Measurements from ENCODE around the gene DMPK.

Gene DMPK

DNA sequence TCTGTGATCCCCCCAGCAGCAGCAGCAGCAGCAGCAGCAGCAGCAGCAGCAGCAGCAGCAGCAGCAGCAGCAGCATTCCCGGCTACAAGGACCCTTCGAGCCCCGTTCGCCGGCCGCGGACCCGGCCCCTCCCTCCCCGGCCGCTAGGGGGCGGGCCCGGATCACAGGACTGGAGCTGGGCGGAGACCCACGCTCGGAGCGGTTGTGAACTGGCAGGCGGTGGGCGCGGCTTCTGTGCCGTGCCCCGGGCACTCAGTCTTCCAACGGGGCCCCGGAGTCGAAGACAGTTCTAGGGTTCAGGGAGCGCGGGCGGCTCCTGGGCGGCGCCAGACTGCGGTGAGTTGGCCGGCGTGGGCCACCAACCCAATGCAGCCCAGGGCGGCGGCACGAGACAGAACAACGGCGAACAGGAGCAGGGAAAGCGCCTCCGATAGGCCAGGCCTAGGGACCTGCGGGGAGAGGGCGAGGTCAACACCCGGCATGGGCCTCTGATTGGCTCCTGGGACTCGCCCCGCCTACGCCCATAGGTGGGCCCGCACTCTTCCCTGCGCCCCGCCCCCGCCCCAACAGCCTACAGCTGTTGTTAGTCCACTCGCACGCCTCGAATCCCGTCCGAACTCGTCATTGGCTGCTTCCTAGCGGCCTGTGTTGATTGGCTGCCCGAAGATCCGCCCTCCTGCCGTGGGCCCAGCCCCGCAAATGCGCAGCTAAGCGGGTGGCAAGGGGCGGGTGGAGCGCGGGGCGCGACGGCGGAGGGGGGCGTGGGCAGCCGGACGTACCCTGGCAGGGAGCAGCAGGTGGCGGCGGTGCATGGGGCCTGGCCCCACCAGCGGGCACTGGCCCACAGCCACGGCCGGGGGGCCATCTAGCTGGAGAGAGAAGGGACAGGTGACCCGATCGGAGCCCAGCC is 11.8 kb downstream of the DMPK start:
- in situ Hi-C loops (cut with MboI; ENCODE audit: low sequenced_read_pairs) = no loop called here

DNA sequence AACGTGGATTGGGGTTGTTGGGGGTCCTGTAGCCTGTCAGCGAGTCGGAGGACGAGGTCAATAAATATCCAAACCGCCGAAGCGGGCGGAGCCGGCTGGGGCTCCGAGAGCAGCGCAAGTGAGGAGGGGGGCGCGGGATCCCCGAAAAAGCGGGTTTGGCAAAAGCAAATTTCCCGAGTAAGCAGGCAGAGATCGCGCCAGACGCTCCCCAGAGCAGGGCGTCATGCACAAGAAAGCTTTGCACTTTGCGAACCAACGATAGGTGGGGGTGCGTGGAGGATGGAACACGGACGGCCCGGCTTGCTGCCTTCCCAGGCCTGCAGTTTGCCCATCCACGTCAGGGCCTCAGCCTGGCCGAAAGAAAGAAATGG is 12.5 kb downstream of the DMPK start:
- in situ Hi-C loops (cut with MboI; ENCODE audit: low sequenced_read_pairs) = no loop called here

DNA sequence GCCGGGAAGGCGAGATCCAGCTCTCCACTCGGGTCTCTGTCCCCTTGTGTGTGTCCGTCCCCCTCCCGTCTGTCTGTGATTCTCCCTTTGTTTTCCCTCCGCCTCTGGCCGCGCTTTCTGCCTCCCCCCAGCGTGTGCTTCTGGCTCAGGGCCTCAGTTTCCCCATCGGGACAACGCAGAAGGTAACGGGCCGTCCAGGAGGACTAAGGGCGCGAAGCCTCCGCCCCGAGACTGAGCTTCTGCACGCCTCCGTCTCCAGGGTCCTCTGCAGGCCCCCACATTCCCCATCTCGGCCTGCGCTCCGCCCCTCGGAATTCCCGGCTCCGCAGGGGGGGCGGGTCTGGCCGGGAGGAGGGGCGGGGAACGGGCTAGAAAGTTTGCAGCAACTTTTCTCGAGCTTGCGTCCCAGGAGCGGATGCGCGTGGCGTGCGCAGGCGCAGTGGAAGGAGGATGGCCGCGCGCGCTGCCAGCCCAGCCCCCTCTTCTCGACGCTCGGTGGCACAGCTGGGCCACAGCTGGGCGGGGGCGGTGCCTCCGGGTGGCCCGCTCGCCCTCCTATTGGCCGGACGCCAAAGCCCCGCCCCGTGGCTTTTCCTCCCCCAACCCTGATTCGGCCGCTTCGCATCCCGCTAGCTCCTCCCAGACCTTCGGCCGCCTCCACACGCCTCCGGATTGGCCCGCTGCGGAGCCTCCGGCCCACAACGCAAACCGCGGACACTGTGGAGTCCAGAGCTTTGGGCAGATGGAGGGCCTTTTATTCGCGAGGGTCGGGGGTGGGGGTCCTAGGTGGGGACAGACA is 13.1 kb downstream of the DMPK start, which contains the start of gene SIX5:
TSS of gene SIX5 (minus strand) at position 269 of the 799 bp plus-strand sequence. CDS start 408 bp downstream, outside the sequence.
- in situ Hi-C loops (cut with MboI; ENCODE audit: low sequenced_read_pairs) = no loop called here

GRCh38 chr19:45768655-45768983 is 13.7 kb downstream of the DMPK start:
- in situ Hi-C loops (cut with MboI; ENCODE audit: low sequenced_read_pairs) = no loop called here

GRCh38 chr19:45767881-45768654 is 14.2 kb downstream of the DMPK start:
- in situ Hi-C loops (cut with MboI; ENCODE audit: low sequenced_read_pairs) = no loop called here

- in situ Hi-C loops (cut with MboI; ENCODE audit: low sequenced_read_pairs) = no loop called here
These were observed 14.8 kb downstream of the DMPK start for GRCh38 chr19:45767410-45767880.

GRCh38 chr19:45766869-45767346 is 15.4 kb downstream of the DMPK start:
- in situ Hi-C loops (cut with MboI; ENCODE audit: low sequenced_read_pairs) = no loop called here

DNA sequence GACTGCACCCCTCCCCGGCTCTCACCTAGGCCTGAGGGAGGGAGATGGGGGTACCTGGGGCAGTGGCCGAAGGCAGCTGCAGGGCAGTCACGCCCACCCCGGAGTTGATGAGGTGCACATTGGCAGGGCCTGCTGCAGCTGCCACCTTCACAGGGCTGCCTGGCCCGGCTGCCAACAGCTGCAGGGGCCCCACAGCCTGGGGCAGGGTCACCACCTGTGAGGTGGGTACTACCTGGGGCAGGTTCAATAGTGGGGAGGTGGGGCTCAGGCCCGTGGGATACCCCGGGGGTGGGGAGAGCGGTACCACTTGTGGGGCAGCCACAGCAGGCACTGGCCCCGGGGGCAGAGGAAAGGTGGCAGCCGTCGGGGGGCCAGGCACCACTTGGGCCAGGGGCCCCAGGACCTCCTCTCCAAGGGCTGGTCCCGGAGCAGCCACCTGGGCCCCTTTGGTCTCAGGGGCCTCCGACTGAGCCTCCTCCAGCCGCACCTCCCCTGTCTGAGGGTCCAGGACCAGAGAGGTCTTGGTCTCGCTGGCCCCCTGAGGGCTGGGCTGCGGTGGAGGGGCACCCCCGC is 15.9 kb downstream of the DMPK start:
- in situ Hi-C loops (cut with MboI; ENCODE audit: low sequenced_read_pairs) = no loop called here

DNA sequence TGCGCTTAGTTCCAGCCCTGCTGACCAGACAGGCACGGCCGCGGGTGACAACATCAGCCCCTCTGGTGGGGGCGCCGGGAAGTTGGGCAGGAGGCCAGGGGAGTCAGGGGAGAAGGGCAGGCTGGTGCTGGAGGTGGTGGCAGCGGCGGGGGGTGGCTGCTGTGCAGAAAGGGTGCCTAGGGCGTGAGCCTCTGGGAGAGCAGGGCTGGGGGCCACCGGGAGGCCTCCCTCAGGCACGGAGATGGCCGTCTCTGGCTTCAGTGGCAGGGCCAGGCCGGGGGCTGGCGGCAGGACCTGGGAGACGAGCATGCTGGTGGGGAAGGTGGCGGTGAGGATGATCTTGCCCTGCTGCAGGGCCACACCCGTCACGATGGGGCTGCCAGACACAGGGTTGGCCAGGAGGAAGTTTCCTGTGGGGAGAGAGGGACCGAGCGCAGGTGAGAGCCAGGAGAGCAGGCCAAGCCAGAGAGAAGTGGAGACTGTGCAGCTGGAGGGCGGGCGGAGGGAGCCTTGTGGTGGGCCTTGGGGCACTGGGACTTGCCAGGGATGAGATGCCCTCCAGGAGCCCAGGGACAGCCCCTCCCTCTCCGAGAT is 16.5 kb downstream of the DMPK start:
- in situ Hi-C loops (cut with MboI; ENCODE audit: low sequenced_read_pairs) = no loop called here

DNA sequence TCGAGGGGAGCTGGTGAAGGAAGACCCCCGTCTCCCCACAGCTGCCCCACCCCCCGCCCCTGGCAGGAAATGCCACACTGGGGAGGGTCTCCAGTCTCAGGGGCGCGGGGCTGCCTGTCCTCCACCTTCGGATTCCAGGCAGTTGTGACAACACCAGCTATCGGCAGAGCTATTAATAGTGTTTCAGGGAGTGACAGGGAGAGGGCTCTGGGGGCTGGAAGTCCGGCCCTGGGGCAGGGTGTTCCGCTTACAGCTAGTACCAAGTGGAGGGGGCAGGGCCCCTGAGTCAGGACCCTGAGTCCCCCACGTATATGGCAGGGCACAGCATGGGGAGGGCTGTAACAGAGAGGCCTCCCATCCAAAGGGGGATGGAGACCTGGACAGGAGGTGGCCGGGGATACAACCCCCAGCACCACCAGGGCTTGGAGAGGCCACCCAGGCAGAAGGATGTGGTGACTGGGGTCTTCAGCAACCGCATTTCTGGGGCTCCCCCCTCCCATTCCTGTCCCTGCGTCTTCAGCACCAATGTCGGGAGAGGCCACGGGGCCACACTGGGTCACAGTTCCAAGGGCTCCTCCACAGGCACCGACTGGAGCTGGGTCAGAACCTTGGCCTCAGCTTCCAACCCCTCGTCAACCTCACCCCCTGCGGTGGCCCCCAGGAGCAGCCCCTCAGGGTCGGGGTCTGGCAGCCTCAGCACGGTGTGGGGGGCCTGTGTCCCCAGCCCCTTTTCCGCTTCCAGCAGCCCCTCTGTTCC is 17.2 kb downstream of the DMPK start:
- in situ Hi-C loops (cut with MboI; ENCODE audit: low sequenced_read_pairs) = no loop called here

- in situ Hi-C loops (cut with MboI; ENCODE audit: low sequenced_read_pairs) = no loop called here
These were observed 17.8 kb downstream of the DMPK start for GRCh38 chr19:45764475-45764874.

- in situ Hi-C loops (cut with MboI; ENCODE audit: low sequenced_read_pairs) = no loop called here
These were observed 18.5 kb downstream of the DMPK start for GRCh38 chr19:45763691-45764294.

DNA sequence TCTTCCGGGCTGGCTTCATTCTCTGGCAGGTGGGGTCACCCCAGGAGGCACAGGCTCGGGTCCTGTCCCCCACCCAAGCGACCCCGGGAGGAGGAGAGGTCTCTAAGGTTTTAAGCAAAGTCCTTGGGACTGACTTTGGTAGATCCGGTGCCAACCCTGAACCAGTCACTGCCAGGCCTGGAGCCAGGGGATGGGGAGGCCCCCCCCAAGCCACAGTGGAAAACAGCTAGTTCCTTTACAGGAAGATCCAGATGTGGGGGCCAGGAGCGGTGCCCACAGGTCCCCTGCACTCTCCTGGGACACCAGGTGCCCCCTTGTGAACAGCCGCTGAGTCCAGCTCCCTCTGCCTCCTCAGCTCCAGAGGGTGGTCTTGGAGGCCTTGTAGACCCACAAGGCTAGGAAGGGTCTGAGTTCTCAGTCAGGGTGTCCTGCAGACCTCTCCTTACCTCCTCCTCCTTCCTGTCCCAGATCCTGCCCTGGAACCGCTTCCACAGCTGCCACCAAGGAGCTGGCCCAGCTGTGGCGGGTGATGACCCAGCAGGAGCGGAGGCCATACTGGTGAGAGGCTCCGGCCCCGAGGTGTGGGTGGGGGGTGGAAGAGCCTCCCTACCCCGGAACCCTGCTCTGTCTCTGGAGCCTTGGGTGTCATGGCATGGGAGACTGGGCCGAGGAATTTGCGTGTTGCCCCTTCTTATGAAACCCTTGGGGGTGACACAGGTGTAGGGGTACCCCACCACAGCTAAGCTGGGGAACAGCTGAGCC is 19.2 kb downstream of the DMPK start:
- in situ Hi-C loops (cut with MboI; ENCODE audit: low sequenced_read_pairs) = no loop called here

DNA sequence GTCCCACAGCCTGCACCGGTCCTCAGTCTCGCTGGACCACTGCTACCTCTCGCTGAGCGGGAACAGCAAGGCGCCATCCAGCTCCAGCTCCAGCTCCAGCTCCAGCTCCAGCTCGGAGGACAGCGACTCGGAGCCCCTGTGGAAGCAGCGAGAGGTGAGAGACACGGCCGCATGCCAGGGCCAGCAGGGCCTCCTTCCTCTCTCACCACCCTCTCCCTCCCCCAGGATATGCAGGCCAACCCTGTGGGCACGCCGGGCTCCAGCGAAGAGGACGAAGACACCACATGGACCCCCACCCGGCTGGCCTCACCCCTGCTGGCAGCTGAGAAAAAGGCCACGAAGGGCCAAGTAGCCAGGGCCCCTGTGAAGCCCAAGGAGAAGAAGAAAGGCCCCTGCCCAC is 20.6 kb downstream of the DMPK start:
- in situ Hi-C loops (cut with MboI; ENCODE audit: low sequenced_read_pairs) = no loop called here

- in situ Hi-C loops (cut with MboI; ENCODE audit: low sequenced_read_pairs) = no loop called here
These were observed 23.4 kb downstream of the DMPK start for GRCh38 chr19:45758921-45759320.

DNA sequence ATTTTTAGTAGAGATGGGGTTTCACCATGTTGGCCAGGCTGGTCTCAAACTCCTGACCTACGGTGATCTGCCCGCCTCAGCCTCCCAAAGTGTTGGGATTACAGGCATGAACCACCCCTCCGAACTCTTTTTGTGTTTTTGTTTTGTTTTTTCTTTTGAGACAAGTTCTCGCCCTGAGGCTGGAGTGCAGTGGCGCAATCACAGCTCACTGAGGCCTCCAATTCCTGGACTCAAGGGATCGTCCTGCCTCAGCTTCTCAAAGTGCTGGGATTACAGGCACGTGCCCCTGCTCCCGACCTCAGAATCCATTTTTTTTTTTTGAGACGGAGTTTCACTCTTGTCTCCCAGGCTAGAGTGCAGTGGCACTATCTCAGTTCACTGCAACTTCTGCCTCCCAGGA is 24.6 kb downstream of the DMPK start:
- in situ Hi-C loops (cut with MboI; ENCODE audit: low sequenced_read_pairs) = no loop called here

DNA sequence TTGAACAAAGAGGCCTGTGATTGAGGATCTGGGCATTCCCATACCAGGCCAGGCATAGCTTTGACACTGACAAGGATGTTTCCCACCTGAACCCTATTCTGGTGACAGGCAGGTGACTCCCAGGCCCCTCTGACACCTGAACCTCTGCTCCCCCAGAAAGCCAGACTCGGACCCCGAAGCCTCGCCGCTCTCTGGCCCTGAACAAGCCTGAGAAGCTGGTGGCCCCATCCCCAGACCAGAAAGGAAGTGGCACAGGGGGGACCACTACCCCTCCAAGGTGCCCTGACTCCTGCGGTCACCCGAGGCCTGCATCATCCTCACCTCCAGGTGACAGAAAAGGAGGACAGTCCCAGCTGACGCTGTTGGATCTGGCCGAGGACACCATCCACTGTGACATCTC is 28.0 kb downstream of the DMPK start:
- in situ Hi-C loops (cut with MboI; ENCODE audit: low sequenced_read_pairs) = no loop called here

- in situ Hi-C loops (cut with MboI; ENCODE audit: low sequenced_read_pairs) = no loop called here
These were observed 28.7 kb downstream of the DMPK start for GRCh38 chr19:45753548-45753947.
